Natural killer cell treated with Interleukin-12 subunit alpha and Interleukin-12 subunit beta and Interleukin-15 and Interleukin-18, amount 100 ng/mL, for 72 hours (primary cell): ENCODE data around the gene MDK. TPM values are rescaled to one million over a fixed set of nuclear protein-coding genes. Genes with fewer than 3 reads are reported as not detected.
A peak's percentile ranks its signal among the peaks of the same experiment; 100 is the strongest.
"Not testable (repeated sequence)": the region's sequence is repeated elsewhere in the genome, so short reads cannot be mapped to it uniquely, and the experiment has no call there.

Experiments used
- ATAC-seq, 2 donors: fragments of 150-1000 bp; cut with Tn5 transposase in 1 of 2; sonication (Bioruptor Pico), chemical (Tn5 transposase) in 1 of 2; 2 replicates each; pipeline ENCODE4 v1.10.0; 2021
- DNase-seq: peaks from one replicate; pipeline ENCODE4 v3.0.0; 2022; ENCODE audit warnings: low spot score
- H3K27ac Mint-ChIP-seq, 2 donors: 1 replicate in 1 of 2; 2 replicates in 1 of 2; pipeline ENCODE4 v1.8.0; 2022; ENCODE audit warnings: mixed read lengths in 2 of 2, mild to moderate bottlenecking in 1 of 2, moderate library complexity in 1 of 2
- H3K27me3 Mint-ChIP-seq, 2 donors: 1 replicate in 1 of 2; 2 replicates in 1 of 2; pipeline ENCODE4 v1.8.0; 2022; ENCODE audit warnings: mixed read lengths in 2 of 2
- H3K36me3 Mint-ChIP-seq: one replicate; pipeline ENCODE4 v1.8.0; 2022; ENCODE audit warnings: mixed read lengths
- H3K4me1 Mint-ChIP-seq, 2 donors: 1 replicate in 1 of 2; 2 replicates in 1 of 2; pipeline ENCODE4 v1.8.0; 2022; ENCODE audit warnings: low read depth in 2 of 2, mixed read lengths in 2 of 2, mild to moderate bottlenecking in 1 of 2
- H3K4me3 Mint-ChIP-seq: one replicate; pipeline ENCODE4 v1.8.0; 2022; ENCODE audit warnings: mixed read lengths
- H3K9me3 Mint-ChIP-seq: 2 replicates; pipeline ENCODE4 v1.8.0; 2022; ENCODE audit warnings: mixed read lengths
- total RNA-seq, 2 donors: library from RNA; stranded (reverse); gene quantifications; one replicate each; pipeline ENCODE4 v1.2.3, GENCODE V29; 2022

Gene MDK
- total RNA-seq, 2 donors from 2014 or later, result 1.4 to 4.0 TPM

GRCh38 chr11:46367244-46367915 is 14.1 kb upstream of the MDK start:
- Mint-ChIP-seq H3K27ac (no peak overlapping the region), H3K9me3 (no peaks in the 10 kb centered on the region), H3K4me3 (no peak overlapping the region), H3K4me1 (peaks cover 22 to 28% of the 10 kb centered on the region in 2 donors), H3K27me3 (no peaks in the 10 kb centered on the region), H3K36me3 (no peaks in the 10 kb centered on the region)
- peak; percentile 73 to 79 for ATAC-seq
- DNase-seq, result peak; percentile 78

GRCh38 chr11:46367916-46368267 is 13.6 kb upstream of the MDK start:
- H3K4me3 Mint-ChIP-seq, result no peak overlapping the region
- H3K4me1 Mint-ChIP-seq, result peaks cover 17 to 23% of the 10 kb centered on the region in 2 donors
- H3K36me3 Mint-ChIP-seq, result no peaks in the 10 kb centered on the region
- ATAC-seq, result no peak
- H3K27ac Mint-ChIP-seq, result no peak overlapping the region
- no peak for DNase-seq
- H3K9me3 Mint-ChIP-seq, result no peaks in the 10 kb centered on the region
- no peaks in the 10 kb centered on the region for H3K27me3 Mint-ChIP-seq

DNA sequence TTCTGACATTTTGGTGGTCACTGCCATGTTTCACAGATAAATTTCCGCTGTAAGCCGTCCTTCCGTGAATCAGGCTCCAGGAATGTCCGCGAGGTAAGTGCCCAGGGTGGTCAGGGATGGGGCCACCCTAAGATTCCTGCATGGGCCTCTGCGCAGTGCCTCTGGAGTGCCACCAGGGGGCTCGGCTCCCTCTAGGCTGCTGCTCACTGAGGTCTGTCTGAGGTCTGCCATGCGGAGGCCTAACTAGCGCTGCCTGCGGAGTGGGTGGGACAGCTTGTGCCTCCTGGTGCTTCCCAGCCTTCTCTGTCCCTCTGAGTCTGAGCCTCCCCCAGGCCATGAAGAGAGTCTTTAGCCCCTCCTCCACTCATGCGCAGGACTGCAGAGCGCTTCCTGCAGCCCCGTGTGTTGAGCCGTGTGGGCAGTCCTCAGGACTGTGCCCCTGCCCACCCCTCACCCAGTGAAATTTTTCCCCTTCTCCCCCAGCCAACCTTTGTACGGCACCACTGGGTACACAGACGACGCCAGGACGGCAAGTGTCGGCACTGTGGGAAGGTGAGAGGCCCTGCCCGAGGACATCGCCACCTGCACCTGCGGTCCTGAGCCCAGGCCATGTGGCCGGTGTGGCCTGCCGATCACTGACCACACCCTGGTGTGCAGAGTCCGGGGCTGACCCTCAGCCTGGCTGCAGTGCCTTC is 11.9 kb upstream of the MDK start:
- H3K27me3 Mint-ChIP-seq, result no peaks in the 10 kb centered on the region
- H3K36me3 Mint-ChIP-seq, result no peaks in the 10 kb centered on the region
- no peak overlapping the region for H3K27ac Mint-ChIP-seq
- H3K9me3 Mint-ChIP-seq, result no peaks in the 10 kb centered on the region
- DNase-seq (no peak), ATAC-seq (peak; percentile 61 to 69)
- peaks cover 10 to 13% of the 10 kb centered on the region in 2 donors for H3K4me1 Mint-ChIP-seq
- no peak overlapping the region for H3K4me3 Mint-ChIP-seq

GRCh38 chr11:46370253-46370652 is 11.2 kb upstream of the MDK start:
- Mint-ChIP-seq H3K4me1 (peaks cover 5 to 7% of the 10 kb centered on the region in 2 donors), H3K4me3 (no peak overlapping the region)

DNA sequence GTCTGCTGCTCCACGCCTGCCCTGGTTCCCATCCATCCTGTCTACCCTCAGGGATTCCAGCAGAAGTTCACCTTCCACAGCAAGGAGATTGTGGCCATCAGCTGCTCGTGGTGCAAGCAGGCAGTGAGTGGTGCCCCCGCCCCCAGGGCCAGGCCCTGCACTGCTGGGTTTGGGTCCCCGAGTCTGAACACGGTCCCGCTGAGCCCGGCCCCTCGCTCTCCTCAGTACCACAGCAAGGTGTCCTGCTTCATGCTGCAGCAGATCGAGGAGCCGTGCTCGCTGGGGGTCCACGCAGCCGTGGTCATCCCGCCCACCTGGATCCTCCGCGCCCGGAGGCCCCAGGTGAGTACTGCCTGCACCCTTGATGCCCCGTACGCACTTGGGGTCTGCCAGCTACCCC is 10.2 kb upstream of the MDK start:
- H3K36me3 Mint-ChIP-seq, H3K27ac Mint-ChIP-seq, H3K27me3 Mint-ChIP-seq, H3K4me3 Mint-ChIP-seq, DNase-seq, ATAC-seq, H3K9me3 Mint-ChIP-seq, H3K4me1 Mint-ChIP-seq: not testable (repeated sequence)

More at GRCh38 chr11:46370253-46370652, 11.2 kb upstream of the MDK start:
- ATAC-seq (no peak), DNase-seq (no peak)
- Mint-ChIP-seq H3K27me3 (no peaks in the 10 kb centered on the region), H3K9me3 (no peaks in the 10 kb centered on the region), H3K27ac (no peak overlapping the region), H3K36me3 (no peaks in the 10 kb centered on the region)

- H3K27ac Mint-ChIP-seq, result no peak overlapping the region
- H3K36me3 Mint-ChIP-seq, result no peaks in the 10 kb centered on the region
- no peak overlapping the region for H3K4me3 Mint-ChIP-seq
- no peaks in the 10 kb centered on the region for H3K9me3 Mint-ChIP-seq
- DNase-seq, result no peak
- H3K27me3 Mint-ChIP-seq, result no peaks in the 10 kb centered on the region
- peaks cover 5 to 7% of the 10 kb centered on the region in 2 donors for H3K4me1 Mint-ChIP-seq
- ATAC-seq, result no peak
Measured at GRCh38 chr11:46372086-46372485, 9.4 kb upstream of the MDK start.

DNA sequence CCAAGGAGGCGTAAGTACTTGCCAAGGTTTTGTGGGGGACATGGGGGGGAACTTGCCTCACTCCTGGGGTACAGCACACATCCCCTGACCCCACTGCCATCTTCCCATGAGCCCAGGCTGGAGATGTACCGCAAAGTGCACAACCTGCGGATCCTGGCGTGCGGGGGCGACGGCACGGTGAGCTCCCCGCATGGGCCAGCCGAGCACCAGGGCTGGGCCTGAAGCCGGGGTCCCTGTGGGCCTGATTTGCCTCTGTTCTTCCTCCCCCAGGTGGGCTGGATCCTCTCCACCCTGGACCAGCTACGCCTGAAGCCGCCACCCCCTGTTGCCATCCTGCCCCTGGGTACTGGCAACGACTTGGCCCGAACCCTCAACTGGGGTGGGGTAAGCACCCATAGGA is 9.0 kb upstream of the MDK start:
- not testable (repeated sequence) for ATAC-seq, H3K27ac Mint-ChIP-seq, H3K4me1 Mint-ChIP-seq, H3K9me3 Mint-ChIP-seq, H3K36me3 Mint-ChIP-seq, H3K4me3 Mint-ChIP-seq, DNase-seq, H3K27me3 Mint-ChIP-seq

GRCh38 chr11:46373787-46374740 is 7.4 kb upstream of the MDK start:
- no peaks in the 10 kb centered on the region for H3K27me3 Mint-ChIP-seq
- DNase-seq (no peak), ATAC-seq (no peak)
- no peak overlapping the region for H3K4me3 Mint-ChIP-seq
- H3K9me3 Mint-ChIP-seq, result no peaks in the 10 kb centered on the region
- no peak overlapping the region for H3K27ac Mint-ChIP-seq
- H3K36me3 Mint-ChIP-seq, result no peaks in the 10 kb centered on the region
- H3K4me1 Mint-ChIP-seq, result peaks cover 2 to 4% of the 10 kb centered on the region in 2 donors

DNA sequence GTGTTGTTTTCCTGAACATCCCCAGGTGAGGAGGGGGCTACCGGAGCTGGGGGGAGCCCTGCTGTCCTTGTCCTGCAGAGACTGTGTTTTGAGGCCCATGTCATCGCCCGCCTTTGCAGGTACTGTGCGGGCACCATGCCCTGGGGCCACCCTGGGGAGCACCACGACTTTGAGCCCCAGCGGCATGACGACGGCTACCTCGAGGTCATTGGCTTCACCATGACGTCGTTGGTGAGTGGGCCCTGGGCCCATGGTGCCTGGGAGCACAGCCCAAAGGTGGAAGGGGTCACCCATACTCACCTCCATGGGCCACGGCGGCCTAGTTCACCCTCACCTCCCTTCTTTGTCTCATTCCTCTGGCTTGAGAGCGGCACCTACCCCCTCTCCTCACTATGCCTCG is 6.7 kb upstream of the MDK start:
- Mint-ChIP-seq H3K9me3 (no peaks in the 10 kb centered on the region), H3K27me3 (no peaks in the 10 kb centered on the region), H3K27ac (no peak overlapping the region), H3K4me3 (no peak overlapping the region), H3K4me1 (peaks cover 3 to 8% of the 10 kb centered on the region in 2 donors), H3K36me3 (no peaks in the 10 kb centered on the region)
- DNase-seq (no peak), ATAC-seq (no peak)

DNA sequence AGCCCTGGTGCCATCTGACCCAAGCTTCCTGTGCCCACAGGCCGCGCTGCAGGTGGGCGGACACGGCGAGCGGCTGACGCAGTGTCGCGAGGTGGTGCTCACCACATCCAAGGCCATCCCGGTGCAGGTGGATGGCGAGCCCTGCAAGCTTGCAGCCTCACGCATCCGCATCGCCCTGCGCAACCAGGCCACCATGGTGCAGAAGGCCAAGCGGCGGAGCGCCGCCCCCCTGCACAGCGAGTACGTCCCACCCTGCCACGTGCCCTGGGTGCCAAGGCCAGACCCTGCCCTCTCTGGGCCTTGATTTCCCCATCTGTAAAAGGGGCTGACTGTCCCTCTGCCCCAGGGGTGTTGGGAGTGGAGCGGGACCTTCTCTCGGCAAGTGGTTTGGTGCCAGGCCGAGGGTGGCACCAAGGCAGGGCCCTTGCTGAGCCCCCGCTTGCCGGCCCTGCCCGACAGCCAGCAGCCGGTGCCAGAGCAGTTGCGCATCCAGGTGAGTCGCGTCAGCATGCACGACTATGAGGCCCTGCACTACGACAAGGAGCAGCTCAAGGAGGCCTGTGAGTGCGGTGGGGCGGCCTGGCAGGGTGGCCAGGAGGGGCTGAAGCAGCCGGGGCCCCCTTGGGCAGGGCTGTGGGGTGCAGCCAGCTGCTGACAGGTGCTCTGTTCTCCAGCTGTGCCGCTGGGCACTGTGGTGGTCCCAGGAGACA is 5.9 kb upstream of the MDK start:
- Mint-ChIP-seq H3K27me3 (no peaks in the 10 kb centered on the region), H3K4me3 (no peak overlapping the region), H3K9me3 (no peaks in the 10 kb centered on the region), H3K4me1 (peaks cover 7 to 8% of the 10 kb centered on the region in 2 donors), H3K27ac (no peak overlapping the region), H3K36me3 (no peaks in the 10 kb centered on the region)
- DNase-seq (no peak), ATAC-seq (no peak)

GRCh38 chr11:46376258-46377050 is 5.0 kb upstream of the MDK start:
- peaks cover 7 to 8% of the 10 kb centered on the region in 2 donors for H3K4me1 Mint-ChIP-seq
- H3K27me3 Mint-ChIP-seq, result no peaks in the 10 kb centered on the region
- DNase-seq (no peak), ATAC-seq (no peak)
- H3K9me3 Mint-ChIP-seq, result no peaks in the 10 kb centered on the region
- H3K27ac Mint-ChIP-seq, result no peak overlapping the region
- no peak overlapping the region for H3K4me3 Mint-ChIP-seq
- no peaks in the 10 kb centered on the region for H3K36me3 Mint-ChIP-seq

DNA sequence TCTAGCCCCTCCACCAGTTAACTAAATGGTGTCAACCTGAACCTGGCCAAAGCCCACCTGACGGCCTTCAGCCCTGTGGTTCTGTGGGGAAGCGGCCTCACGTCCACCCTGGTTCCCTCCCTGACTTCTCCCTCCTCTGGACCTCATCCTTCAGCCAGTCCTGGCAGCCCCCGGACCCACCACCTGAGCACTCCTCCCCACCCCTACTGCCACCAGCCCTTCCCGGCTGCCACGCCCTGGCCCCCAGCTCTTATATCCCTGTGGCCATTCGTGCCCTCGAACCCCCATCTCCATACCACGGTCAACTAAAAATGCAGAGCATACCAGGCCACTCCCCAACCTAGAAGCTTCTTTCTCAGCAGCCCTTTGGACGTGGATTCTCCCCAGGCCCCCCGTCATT is 4.2 kb upstream of the MDK start:
- Mint-ChIP-seq H3K27me3 (peaks cover 0 to 4% of the 10 kb centered on the region in 2 donors), H3K9me3 (no peaks in the 10 kb centered on the region), H3K4me3 (no peak overlapping the region), H3K27ac (no peak overlapping the region), H3K36me3 (no peaks in the 10 kb centered on the region), H3K4me1 (peaks cover 8 to 11% of the 10 kb centered on the region in 2 donors)
- DNase-seq (no peak), ATAC-seq (no peak)

DNA sequence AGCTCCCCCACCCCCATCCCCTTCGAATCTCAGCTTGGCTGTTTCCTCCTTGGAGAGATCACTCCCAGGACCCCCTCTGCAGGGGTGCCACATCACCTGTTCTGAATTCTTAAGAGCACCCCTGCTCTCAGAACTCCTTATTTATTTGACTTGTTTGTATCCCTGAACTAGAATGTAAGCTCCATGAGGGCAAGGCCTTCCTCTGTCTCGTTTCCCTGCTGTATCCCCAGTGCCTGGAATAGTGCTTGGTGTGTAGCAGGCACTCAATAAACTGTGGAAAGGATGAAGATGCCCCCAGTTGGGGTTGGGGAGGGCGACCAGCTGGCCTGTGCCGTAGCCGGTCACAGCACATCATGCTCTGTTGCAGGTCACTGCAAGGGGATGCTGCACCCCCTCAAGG is 3.6 kb upstream of the MDK start:
- Mint-ChIP-seq H3K27me3 (peaks cover 0 to 4% of the 10 kb centered on the region in 2 donors), H3K4me1 (peaks cover 8 to 11% of the 10 kb centered on the region in 2 donors), H3K36me3 (no peaks in the 10 kb centered on the region), H3K9me3 (no peaks in the 10 kb centered on the region), H3K4me3 (no peak overlapping the region), H3K27ac (no peak overlapping the region)
- ATAC-seq (no peak), DNase-seq (no peak)
